Activated CD4-positive, alpha-beta T cell treated with anti-CD3 and anti-CD28 coated beads, Interleukin-2, amount 10 ng/mL, durations not matched to agents 7 days and 5 days (primary cell): ENCODE results near the gene MFSD2A. TPM values are rescaled to one million over a fixed set of nuclear protein-coding genes. Genes with fewer than 3 reads are reported as not detected.
"Not testable (repeated sequence)": the region's sequence is repeated elsewhere in the genome, so short reads cannot be mapped to it uniquely, and the experiment has no call there.

Source experiments
- CTCF ChIA-PET: fragments of 350-600 bp; sonication (Branson Sonifier 250); formaldehyde crosslinking; loops from one replicate; lab custom pipeline; 2021; ENCODE audit warnings: antibody characterized with exemption; lab: Charles Lee
- POLR2A ChIA-PET: fragments of 350-600 bp; sonication (Branson Sonifier 250); formaldehyde crosslinking; loops from one replicate; lab custom pipeline; 2021; ENCODE audit warnings: antibody characterized with exemption; lab: Charles Lee
- DNase-seq: peaks from one replicate; pipeline ENCODE4 v3.0.0-alpha.2; 2020
- H3K27ac Mint-ChIP-seq: one replicate; pipeline ENCODE4 v1.8.0; 2021; ENCODE audit warnings: mild to moderate bottlenecking, moderate library complexity, mixed read lengths
- H3K27me3 Mint-ChIP-seq: one replicate; pipeline ENCODE4 v1.8.0; 2021; ENCODE audit warnings: mixed read lengths
- H3K36me3 Mint-ChIP-seq: one replicate; pipeline ENCODE4 v1.8.0; 2021; ENCODE audit warnings: low read depth, mixed read lengths
- H3K4me1 Mint-ChIP-seq: one replicate; pipeline ENCODE4 v1.8.0; 2021; ENCODE audit warnings: mixed read lengths
- H3K4me3 Mint-ChIP-seq: one replicate; pipeline ENCODE4 v1.8.0; 2021; ENCODE audit warnings: mild to moderate bottlenecking, moderate library complexity, mixed read lengths
- H3K9me3 Mint-ChIP-seq: one replicate; pipeline ENCODE4 v1.8.0; 2021; ENCODE audit warnings: mixed read lengths
- total RNA-seq, 2 experiments: library from RNA; stranded (reverse); gene quantifications; one replicate each; pipeline ENCODE4 v1.2.3, GENCODE V29; 2021

Gene MFSD2A
- total RNA-seq: 1 to 10 TPM; 2.0 to 2.8 TPM

DNA sequence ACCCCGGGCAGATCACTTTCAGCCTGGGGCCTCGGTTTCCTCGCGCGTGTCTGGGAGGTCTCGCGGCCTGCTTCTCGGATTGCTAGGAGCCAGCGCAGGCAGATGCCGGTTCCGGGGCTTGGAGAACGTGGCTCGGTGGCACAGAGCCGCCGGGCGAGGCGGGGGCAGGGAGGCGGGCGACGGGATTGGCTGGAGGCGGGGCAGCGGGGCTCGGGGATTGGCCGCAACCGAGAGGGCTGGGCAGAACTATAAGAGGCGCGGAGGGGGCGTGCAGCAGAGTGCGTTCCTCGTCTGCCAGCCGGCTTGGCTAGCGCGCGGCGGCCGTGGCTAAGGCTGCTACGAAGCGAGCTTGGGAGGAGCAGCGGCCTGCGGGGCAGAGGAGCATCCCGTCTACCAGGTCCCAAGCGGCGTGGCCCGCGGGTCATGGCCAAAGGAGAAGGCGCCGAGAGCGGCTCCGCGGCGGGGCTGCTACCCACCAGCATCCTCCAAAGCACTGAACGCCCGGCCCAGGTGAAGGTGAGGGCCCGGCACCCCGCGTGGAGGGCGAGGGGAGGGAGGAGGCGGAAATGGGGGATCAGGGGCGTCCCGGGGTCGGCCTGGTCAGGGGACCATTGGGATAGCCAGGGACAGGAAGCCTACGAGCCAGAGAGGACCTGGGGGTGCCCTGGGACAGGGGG lies at the start of gene MFSD2A:
TSS of gene MFSD2A (plus strand) at position 276 of the 677 bp plus-strand sequence. CDS start at position 424, 148 bp downstream.
- Mint-ChIP-seq H3K4me1 (peaks cover 28% of the 10 kb centered on the region), H3K27ac (peak within 1 kb of the TSS; percentile 85), H3K9me3 (no peaks in the 10 kb centered on the region), H3K4me3 (peak within 1 kb of the TSS; percentile 84), H3K27me3 (peaks cover 3% of the 10 kb centered on the region), H3K36me3 (no peaks in the 10 kb centered on the region)
- ChIA-PET POLR2A (interaction anchor here (0.7 kb wide), 1 partner anchor 87 kb away, joined by 3 read pairs; no protein-coding TSS in a partner anchor), CTCF (interaction anchor here (1.2 to 2.0 kb wide), 7 partner anchors 9 to 53 kb away, joined by 3 to 10 read pairs (median 4); partner anchors contain the start of gene MYCL)
- DNase-seq: peak; percentile 89

DNA sequence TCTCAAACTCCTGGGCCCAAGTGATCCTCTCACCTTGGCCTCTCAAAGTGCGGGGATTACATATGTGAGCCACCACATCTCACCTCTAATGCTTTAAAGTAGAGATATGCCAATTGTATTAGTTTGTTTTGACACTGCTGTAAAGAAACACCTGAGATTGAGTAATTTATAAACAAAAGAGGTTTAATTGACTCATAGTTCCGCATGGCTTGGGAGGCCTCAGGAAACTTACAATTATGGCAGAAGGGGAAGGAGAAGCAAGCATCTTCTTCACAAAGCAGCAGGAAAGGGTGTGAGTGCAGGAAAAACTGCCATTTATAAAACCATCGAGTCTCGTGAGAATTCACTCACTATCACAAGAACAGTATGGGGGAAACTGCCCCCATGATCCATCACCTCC lies 49.8 kb upstream of the MFSD2A start:
- Mint-ChIP-seq H3K27ac (no peak overlapping the region), H3K36me3 (peaks cover 3% of the 10 kb centered on the region), H3K27me3 (peaks cover 47% of the 10 kb centered on the region), H3K4me3 (no peak overlapping the region), H3K4me1 (peaks cover 6% of the 10 kb centered on the region), H3K9me3 (peaks cover 17% of the 10 kb centered on the region)
- ChIA-PET POLR2A (interaction anchor here (0.7 kb wide), 1 partner anchor 85 kb away, joined by 3 read pairs; no protein-coding TSS in a partner anchor), CTCF (no interaction called here)
- DNase-seq: no peak

DNA sequence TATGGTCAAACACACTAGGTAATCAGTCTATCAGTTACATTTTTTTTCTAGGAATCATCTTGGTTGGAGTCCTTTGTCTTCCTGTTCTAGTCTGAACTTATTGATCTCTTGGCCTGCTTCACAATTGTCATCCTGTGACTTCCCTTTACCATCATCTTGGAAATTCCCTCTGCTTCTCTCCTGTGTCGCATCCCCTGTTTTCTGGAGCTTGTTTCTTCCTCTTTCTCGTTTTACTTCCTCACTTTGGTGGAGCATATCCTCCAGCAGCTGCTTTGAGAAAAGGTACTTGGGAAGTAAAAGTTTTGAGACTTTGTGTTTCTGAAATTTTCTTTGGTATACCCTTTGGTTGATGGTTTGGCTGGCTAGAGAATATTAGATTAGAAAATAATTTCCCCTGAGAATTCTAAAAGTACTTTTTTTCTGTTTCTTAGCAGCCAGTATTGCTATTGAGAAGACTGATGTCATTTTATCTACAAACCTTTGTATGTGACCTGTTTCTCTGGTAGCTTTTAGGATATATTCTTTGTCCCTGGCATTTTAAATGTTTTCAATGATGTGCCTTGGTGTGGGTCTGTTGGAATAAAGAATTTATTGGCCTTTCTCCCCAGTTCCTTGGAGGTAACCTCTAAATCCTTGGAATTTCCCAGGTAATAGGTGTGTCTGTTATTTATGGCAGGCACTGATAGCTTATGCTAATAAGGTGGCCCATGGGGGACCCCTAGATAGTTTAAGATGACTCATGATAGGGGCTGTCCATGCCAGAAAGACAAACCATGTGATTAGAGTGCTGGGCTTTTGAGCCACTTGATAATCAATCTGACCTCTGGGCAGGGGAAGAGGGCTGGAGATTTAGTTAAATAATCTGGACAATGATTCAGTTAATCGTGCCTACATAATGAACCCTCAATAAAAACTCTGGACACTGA lies 47.2 kb upstream of the MFSD2A start:
- no peak for DNase-seq
- H3K4me3 Mint-ChIP-seq: no peak overlapping the region
- ChIA-PET POLR2A (no interaction called here), CTCF (interaction anchor here (0.5 to 1.1 kb wide), 3 partner anchors 8 to 126 kb away, joined by 3 to 4 read pairs (median 3); no protein-coding TSS in a partner anchor)
- peaks cover 40% of the 10 kb centered on the region for H3K27me3 Mint-ChIP-seq
- no peaks in the 10 kb centered on the region for H3K4me1 Mint-ChIP-seq
- H3K36me3 Mint-ChIP-seq: peaks cover 3% of the 10 kb centered on the region
- H3K9me3 Mint-ChIP-seq: peaks cover 17% of the 10 kb centered on the region
- H3K27ac Mint-ChIP-seq: no peak overlapping the region

DNA sequence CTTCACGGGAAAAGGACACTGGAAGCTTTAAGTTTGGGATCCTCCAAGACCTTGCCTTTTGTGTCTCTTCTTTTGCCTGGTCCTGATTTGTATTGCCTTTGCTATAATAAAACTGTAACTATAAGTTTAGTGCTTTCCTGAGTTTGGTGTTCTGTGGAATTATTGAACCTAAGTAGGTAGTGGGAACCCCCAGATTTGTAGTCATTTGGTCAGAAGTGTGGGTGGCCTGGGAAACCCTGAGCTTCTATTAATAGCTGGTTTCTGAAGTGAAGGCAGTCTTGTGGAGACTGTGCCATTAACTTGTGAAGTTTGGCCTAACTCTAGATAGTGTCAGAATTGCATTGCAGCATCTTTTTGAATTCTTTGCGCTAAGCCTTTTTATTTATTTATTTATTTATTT lies 46.4 kb upstream of the MFSD2A start:
- no peak for DNase-seq
- Mint-ChIP-seq H3K27me3 (peaks cover 32% of the 10 kb centered on the region), H3K4me1 (no peaks in the 10 kb centered on the region), H3K4me3 (no peak overlapping the region), H3K36me3 (peaks cover 3% of the 10 kb centered on the region), H3K9me3 (peaks cover 17% of the 10 kb centered on the region), H3K27ac (no peak overlapping the region)
- ChIA-PET CTCF (interaction anchor here (1.0 to 1.1 kb wide), 2 partner anchors 9 to 125 kb away, joined by 3 read pairs; no protein-coding TSS in a partner anchor), POLR2A (no interaction called here)

DNA sequence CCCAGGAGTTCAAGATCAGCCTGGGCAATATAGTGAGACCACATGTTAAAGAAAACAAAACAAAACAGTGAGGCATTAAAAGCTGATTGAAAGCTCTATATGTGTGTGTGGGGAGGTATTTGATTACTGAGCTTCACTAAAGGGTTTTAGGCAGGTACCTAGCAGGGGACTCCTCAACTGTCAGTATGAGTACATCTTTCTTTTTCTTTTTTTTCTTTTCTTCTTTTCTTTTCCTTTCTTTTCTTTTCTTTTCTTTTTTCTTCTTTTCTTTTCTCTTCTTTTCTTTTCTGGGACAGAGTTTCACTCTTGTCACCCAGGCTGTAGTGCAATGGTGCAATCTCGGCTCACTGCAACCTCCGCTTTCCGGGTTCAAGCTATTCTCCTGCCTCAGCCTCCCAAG lies 44.7 kb upstream of the MFSD2A start:
- no peaks in the 10 kb centered on the region for H3K4me1 Mint-ChIP-seq
- peaks cover 3% of the 10 kb centered on the region for H3K36me3 Mint-ChIP-seq
- no peak overlapping the region for H3K4me3 Mint-ChIP-seq
- H3K9me3 Mint-ChIP-seq: peaks cover 17% of the 10 kb centered on the region
- ChIA-PET POLR2A (no interaction called here), CTCF (interaction anchor here (0.5 to 0.7 kb wide), 3 partner anchors 28 to 478 kb away, joined by 3 to 5 read pairs (median 4); no protein-coding TSS in a partner anchor)
- peaks cover 22% of the 10 kb centered on the region for H3K27me3 Mint-ChIP-seq
- H3K27ac Mint-ChIP-seq: no peak overlapping the region
- DNase-seq: no peak

DNA sequence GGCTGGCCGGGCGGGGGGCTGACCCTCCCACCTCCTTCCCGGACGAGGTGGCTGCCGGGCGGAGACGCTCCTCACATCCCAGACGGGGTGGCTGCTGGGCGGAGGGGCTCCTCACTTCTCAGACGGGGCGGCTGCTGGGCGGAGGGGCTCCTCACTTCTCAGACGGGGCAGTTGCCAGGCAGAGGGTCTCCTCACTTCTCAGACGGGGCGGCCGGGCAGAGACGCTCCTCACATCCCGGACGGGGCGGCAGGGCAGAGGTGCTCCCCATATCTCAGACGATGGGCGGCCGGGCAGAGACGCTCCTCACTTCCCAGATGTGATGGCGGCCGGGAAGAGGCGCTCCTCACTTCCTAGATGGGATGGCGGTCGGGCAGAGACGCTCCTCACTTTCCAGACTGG lies 41.8 kb upstream of the MFSD2A start:
- H3K27me3 Mint-ChIP-seq, H3K4me3 Mint-ChIP-seq, POLR2A ChIA-PET, H3K9me3 Mint-ChIP-seq, H3K27ac Mint-ChIP-seq, DNase-seq, H3K36me3 Mint-ChIP-seq, CTCF ChIA-PET, H3K4me1 Mint-ChIP-seq: not testable (repeated sequence)

DNA sequence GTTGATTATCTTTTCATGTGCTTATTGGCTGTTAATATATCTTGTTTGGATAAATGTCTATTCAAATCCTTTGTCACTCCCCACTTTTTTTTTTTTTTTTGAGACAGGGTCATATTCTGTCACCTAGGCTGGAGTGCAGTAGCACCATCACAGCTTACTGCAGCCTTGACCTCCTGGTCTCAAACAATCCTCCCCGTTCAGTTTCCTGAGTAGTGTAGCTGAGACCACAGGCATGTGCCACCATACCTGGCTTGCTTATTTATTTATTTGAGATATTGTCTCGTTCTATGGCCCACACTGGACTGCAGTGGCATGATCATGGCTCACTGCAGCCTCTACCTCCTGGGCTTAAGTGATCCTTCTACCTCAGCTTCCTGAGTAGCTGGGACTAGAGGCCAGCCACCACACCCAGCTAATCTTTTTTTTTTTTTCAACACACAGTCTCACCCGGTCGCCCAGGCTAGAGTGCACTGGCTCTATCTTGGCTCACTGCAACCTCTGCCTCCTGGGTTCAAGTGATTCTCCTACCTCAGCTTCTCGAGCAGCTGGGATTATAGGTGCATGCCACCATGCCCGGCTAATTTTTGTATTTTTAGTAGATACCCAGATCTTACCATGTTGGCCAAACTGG lies 39.3 kb upstream of the MFSD2A start:
- Mint-ChIP-seq H3K27ac (no peak overlapping the region), H3K36me3 (no peaks in the 10 kb centered on the region), H3K9me3 (no peaks in the 10 kb centered on the region), H3K27me3 (peaks cover 5% of the 10 kb centered on the region), H3K4me3 (no peak overlapping the region), H3K4me1 (no peaks in the 10 kb centered on the region)
- DNase-seq: no peak
- CTCF ChIA-PET: interaction anchor here (0.6 to 2.4 kb wide), 4 partner anchors 10 to 79 kb away, joined by 3 to 7 read pairs (median 4); no protein-coding TSS in a partner anchor
- POLR2A ChIA-PET: no interaction called here

DNA sequence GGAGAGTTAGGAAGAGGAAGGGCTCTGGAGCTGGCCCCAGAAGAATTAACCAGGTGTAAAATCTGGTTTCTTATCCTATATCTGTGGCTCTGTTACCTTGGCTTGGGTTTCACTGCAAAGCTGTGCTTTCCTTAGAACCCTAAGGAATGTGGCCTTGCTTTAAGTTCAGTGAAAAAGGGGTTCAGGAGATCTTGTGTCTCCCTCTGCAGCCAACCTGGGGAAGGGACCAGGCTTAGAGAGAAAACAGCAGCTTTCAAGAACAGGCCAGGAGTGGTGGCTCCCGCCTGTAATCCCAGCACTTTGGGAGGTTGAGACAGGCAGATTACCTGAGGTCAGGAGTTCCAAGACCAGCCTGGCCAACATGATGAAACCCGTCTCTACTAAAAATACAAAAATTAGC lies 37.1 kb upstream of the MFSD2A start:
- Mint-ChIP-seq H3K27me3 (peaks cover 6% of the 10 kb centered on the region), H3K4me3 (no peak overlapping the region)

DNA sequence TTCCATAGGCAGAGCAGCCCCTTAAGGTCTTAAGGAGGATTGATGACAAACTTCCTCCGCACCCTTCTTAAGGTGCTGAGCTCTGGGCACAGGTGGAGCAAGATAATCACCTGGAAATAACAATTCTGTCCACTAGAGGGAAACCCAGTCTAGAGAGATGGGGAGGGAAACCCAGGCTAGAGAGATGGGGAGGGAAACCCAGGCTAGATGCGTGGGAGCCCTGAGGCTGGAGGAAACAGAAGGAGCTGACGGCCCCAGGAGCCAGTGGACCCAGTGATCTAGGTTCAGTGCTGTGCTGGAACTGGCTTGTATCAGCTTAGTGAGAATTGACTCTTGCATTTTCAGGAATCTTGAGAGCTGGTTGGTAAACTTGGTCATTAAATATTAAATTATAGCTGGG lies 35.4 kb upstream of the MFSD2A start:
- peak; percentile 53 for DNase-seq
- ChIA-PET CTCF (interaction anchor here (0.6 to 2.4 kb wide), 16 partner anchors 11 to 115 kb away, joined by 3 to 18 read pairs (median 4); partner anchors contain the start of gene MFSD2A), POLR2A (interaction anchor here (0.7 kb wide), 1 partner anchor 386 kb away, joined by 6 read pairs; no protein-coding TSS in a partner anchor)
- Mint-ChIP-seq H3K27me3 (peaks cover 6% of the 10 kb centered on the region), H3K36me3 (no peaks in the 10 kb centered on the region), H3K27ac (no peak overlapping the region), H3K4me3 (no peak overlapping the region), H3K4me1 (no peaks in the 10 kb centered on the region), H3K9me3 (no peaks in the 10 kb centered on the region)

More for the DNA sequence above, 37.1 kb upstream of the MFSD2A start:
- no peak for DNase-seq
- no peaks in the 10 kb centered on the region for H3K4me1 Mint-ChIP-seq
- H3K36me3 Mint-ChIP-seq: no peaks in the 10 kb centered on the region
- H3K27ac Mint-ChIP-seq: no peak overlapping the region
- POLR2A ChIA-PET: no interaction called here
- CTCF ChIA-PET: no interaction called here
- no peaks in the 10 kb centered on the region for H3K9me3 Mint-ChIP-seq

DNA sequence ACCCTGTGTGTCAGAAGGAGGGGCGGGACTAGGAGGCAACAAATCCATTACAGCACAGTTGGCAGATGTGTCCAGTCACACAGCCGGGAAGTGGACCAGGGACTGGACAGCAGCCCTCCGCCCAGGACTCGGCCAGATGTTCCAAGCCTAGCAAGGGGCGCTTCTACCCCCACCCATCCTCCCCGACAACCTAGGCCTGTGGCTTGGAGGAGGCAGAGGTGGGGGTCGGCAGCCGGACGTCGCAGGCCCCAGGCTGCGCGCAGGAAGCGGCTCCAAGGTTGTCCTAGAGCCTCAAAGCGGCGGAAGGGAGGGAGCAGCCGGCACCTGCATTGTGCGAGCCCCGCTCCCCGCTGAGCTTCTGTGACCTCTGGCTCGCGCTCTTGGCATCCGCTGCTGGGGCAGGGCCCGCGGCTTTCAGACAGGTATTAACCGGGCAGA lies 32.7 kb upstream of the MFSD2A start:
- Mint-ChIP-seq H3K4me3 (no peak overlapping the region), H3K27me3 (peaks cover 6% of the 10 kb centered on the region), H3K36me3 (no peaks in the 10 kb centered on the region), H3K27ac (no peak overlapping the region), H3K9me3 (no peaks in the 10 kb centered on the region), H3K4me1 (peaks cover 2% of the 10 kb centered on the region)
- ChIA-PET POLR2A (no interaction called here), CTCF (interaction anchor here (0.5 to 1.1 kb wide), 2 partner anchors 52 to 63 kb away, joined by 3 read pairs; no protein-coding TSS in a partner anchor)
- DNase-seq: no peak

DNA sequence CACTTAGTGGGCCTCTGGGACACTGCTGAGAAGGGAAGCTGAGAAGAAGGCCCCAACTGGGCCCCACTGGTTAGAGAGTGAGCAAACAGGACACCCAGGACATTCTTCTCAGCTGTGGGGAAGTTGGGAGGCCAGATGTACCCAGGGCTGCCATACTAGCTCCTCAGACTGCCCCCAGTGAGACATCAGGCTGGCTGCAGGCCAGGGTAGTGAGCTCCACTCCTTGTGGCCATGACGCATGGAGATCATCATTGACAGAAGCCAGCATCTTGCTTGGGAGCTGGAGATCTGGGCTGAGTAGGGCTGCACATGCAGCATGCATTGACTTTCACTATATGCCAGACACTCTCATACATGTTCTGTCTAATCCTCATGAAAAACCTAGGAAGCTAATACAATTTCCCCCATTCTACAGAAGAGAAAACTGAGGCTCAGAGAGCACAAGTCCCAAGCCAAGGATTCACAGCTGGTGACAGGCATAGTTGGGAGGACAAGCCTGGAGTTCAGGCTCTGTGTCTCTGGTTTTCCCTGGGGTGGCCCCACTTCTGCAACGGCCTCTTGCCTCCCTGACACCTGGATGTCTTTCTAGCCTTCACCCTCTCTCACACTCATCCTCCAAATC lies 29.1 kb upstream of the MFSD2A start:
- Mint-ChIP-seq H3K27me3 (peaks cover 7% of the 10 kb centered on the region), H3K36me3 (no peaks in the 10 kb centered on the region), H3K9me3 (no peaks in the 10 kb centered on the region), H3K27ac (no peak overlapping the region), H3K4me1 (peaks cover 2% of the 10 kb centered on the region), H3K4me3 (no peak overlapping the region)
- ChIA-PET POLR2A (no interaction called here), CTCF (interaction anchor here (0.6 to 3.0 kb wide), 7 partner anchors 10 to 960 kb away, joined by 3 to 13 read pairs (median 4); partner anchors contain the start of gene MYCL)
- no peak for DNase-seq
